IPS-NIHi11 (cell line): Measurements from ENCODE around the gene FAIM2.

Source experiments
- DNase-seq: peaks from one replicate; pipeline ENCODE4 v3.0.0; 2012; ENCODE audit warnings: mixed read lengths, low spot score

Gene FAIM2

DNA sequence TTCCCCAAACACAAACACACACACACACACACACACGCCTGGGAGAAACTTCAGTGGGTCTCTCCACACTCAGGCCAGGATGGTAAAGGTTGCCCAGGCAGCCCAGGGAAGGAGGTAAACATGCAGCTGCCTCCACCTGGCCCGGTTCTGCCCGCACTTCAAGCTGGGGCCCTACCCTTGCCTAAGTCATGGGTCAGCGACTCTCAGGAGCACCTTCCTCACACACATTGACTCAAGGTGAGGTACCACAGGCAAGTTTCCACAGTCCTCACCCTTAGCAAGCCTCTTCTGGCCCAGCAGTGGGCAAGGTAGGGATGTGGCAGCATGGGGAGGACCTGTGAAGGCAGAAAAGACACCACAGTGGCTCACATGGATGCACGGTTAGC lies 14.1 kb upstream of the FAIM2 start:
- DNase-seq: no peak

DNA sequence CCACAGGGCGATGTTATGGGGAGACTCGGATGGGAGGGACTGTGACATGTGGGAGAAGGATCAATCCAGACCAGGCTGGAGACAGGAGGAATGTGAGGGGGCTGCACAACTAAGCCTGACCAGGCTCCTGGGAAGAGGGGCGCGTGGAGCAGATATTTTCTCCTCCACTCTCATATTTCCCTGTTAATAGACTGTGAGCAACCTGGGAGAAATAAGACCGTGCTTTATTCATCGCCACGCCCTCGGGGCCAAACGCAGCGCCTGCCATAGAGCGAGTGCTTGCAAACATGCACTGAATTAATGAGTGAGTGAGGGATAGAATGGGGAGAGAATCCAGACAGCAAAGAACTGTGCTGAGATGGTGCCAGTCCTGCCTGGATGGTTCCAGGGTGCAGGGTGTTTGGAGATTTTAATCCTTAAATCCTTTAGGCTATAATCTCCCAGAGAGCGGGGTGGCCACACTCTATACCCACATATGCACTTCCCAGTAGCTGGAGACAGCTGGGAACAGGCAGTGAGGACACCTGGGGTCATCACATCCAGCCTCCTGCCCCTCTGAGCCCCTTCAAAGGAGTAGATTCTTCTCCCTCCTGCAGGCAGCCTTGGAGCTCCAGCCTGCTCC lies 13.6 kb upstream of the FAIM2 start:
- DNase-seq: no peak

DNA sequence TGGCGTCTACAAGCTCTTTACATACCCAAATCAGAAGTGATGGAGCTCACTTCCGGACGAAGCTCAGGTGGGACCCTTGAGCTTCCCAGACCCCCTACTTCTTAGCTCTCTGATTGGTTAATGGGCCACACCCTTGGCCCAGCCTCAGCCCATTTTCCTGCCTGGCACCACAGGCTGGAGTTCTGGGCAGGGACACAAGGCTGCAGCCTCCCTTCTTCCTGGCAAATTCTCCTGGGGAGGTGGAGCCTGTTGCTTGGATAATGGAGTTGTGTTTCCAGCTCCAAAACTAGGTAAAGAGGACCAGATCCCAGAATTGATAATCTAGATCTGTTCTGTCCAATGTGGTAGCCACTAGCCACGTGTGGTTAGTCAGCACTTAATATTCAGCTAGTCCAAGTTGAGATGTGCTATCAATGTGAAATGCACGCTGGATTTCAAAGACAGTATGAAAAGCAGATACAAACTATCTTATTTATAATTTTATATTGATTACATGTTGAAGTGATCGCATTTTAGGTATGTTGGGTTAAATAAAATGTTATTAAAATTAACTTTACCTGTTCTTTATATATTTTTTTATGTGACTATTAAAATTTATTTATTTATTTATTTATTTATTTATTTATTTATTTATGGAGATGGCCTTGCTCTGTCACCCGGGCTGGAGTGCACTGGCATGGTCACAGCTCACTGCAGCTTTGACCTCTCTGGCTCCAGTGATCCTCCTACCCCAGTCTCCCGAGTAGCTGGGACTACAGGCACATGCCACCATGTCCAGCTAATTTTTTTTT lies 12.6 kb upstream of the FAIM2 start:
- DNase-seq: no peak

GRCh38 chr12:49912345-49913255 lies 8.9 kb upstream of the FAIM2 start:
- no peak for DNase-seq

DNA sequence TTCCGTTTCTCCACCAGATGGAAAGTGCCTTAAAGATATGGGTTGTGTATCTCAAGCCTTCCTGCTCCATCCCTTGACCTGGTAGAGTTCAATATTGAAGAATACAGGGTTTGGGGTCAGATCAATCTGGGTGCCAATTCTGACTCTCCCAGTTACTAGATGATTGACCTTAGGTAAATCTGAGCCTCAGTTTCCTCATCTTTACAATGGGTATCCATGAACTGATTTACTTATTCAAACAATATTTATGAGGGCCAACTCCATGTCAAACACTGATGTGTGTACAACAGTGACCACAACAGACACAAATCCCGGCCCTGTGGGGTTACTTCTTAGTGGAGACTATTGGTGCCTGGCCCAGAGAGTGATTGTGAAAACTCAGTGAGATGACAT lies 7.5 kb upstream of the FAIM2 start:
- DNase-seq: no peak

- DNase-seq: no peak
Observed at GRCh38 chr12:49910331-49911212, 6.9 kb upstream of the FAIM2 start.

DNA sequence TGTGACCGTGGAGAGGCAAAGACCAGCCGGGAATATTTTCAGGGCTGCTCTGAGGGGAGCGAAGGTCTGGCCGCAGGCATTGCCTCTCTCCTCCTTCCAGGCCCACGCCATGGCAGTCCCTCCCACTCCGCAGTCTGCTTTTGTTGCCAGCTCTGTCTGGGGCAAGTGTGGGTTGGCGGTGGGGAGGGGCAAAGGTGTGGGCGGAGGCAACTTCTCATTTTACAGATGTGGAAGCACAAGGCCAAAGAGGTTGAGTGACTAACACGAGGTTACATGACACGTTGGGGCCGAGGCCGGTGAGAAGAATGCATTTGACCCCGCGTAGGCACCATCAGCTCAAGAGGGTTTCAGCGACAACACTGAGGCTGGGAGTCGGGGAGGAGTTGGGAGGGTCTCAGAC lies 6.1 kb upstream of the FAIM2 start:
- DNase-seq: peak; percentile 84

GRCh38 chr12:49909356-49909755 lies 5.7 kb upstream of the FAIM2 start:
- DNase-seq: no peak

DNA sequence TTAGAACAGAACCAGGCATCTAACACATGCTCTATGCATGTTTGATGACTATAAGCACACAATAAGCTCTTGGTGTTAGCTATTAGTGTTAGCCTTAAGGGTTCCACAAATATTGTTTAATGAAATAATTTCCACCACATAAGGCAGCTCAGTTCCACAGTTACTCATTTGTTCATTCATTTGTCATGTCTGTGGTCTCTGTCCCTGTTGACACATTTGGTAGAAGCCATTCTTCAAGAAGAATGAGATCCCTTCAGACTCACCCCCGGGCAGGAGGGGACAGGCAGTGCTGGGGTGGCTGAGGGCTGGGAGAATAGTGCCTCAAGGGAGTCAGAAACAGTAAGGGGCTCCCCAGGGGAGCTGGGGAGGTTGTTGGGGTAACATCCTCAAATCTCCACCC lies 3.7 kb upstream of the FAIM2 start:
- DNase-seq: no peak

DNA sequence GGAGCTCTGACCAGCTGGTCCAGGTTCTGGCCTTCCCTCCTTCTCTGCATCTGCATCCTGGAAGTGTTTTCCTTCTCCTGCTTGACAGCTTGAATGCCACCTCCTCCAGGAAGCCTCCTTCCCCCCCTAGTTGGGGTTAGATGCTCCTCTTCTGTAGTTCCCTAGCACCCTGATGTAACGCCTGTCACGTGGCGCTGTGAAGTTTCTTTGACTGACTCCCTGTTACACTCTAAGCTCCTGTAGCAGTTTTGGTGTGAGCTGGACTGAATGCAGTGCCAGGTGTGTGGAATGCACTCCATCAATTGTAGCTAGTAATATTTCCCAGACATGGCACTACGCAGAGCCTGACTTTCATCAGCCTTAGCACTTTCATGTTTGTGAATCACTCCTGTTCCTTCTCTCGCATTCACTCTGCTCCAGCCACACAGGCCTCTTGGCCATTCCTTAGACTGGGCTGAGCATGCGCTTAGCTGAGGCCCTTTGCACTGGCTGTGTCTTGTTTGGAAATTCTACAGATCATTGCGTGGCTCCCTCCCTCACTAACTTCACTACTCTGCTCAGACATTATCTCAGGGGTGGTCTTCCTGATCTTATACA lies 2.1 kb upstream of the FAIM2 start:
- no peak for DNase-seq

DNA sequence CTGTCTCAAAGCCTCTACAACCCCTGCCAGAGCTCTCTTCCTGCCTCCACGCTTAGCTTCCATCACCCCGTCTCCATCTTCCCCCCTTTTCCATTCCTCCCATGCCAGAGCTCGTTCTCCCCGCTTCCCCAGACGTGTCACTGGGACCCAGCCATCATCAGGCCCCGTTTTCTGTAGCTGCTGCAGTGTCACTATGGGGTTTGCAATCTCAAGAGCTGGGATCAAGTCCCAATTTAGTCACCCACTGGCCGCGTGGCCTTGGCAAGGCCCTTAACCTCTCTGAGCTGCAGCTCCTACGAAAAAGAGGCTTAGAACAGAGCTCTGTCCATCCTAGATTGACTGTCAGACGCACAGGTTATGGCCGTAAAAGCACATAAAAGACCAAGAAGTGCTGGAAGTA lies 901 bp upstream of the FAIM2 start:
- DNase-seq: no peak

DNA sequence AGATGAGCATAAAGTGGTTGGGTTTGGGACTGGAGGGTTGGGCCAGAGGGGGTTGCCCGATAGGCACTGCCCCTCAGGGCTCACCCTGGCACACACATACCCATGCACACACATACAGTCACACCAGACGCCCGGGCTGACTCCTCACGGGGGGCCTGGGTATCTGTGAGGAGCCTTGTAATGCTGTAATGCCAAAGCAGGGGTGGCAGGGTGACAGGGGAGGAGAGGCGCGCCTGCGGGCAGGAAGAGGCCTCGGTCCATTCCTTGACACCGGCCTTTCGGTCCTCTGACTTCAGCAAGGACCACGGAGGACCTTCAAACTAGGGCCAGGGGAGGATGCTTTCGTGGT lies 375 bp downstream of the FAIM2 start:
- no peak for DNase-seq

- DNase-seq: peak; percentile 60
Observed at GRCh38 chr12:49902399-49903350, 1.0 kb downstream of the FAIM2 start.

DNA sequence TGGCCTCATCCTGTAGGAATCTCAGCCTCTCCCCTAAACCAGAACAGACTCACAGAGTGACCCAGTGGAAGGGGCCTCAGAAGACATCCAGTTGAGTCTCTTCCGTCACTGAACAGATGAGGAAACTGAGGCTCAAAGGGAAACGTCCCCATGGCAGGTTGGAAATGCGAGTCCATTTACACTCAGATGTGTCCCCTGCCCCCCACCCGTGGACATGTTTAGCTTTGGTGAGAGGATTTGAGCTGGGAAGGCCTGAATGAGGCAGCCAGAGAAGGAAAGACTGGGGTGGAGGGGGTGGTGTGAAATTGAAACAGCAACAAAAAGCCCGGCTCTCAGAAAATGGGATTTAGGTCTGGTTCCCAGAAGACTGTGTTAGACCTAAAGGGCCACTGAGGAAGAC lies 1.7 kb downstream of the FAIM2 start:
- DNase-seq: no peak

GRCh38 chr12:49901026-49901425 lies 2.7 kb downstream of the FAIM2 start:
- DNase-seq: no peak

GRCh38 chr12:49900371-49900770 lies 3.3 kb downstream of the FAIM2 start:
- DNase-seq: no peak

DNA sequence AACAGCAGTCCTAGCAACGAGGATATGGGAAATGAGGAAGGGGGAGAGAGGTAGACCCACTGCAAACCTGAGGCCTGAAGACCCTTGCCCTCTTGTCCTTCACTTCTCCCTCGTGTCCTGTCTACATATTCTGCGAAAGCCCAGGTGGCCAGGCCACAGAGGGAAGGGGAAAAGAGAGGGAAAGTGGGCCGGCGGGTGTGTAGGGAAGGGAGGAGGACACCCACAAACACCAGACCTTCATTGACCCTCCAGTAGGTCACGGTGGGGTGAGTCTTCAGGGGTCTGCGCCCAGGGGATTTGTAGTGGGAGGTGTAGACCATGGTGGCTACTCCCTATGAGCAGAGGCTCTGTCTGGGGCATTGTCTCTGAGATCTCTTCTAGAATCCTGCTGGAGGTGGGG lies 3.8 kb downstream of the FAIM2 start:
- DNase-seq: no peak

GRCh38 chr12:49899286-49899843 lies 4.3 kb downstream of the FAIM2 start:
- no peak for DNase-seq

GRCh38 chr12:49897276-49897675 lies 6.4 kb downstream of the FAIM2 start:
- no peak for DNase-seq

GRCh38 chr12:49895773-49896172 lies 7.9 kb downstream of the FAIM2 start:
- no peak for DNase-seq
